ENCODE results near the gene CCDC30. TPM values are rescaled to one million over a fixed set of nuclear protein-coding genes. Genes with fewer than 3 reads are reported as not detected.
A peak's percentile ranks its signal among the peaks of the same experiment; 100 is the strongest.

The CCDC30 gene
- total and polyA plus RNA-seq, 2 experiments from 2014 or later: 0.65 to 1.6 TPM

GRCh38 chr1:42477775-42478174, 14.7 kb downstream of the CCDC30 start:
- WGBS, 2 experiments (ENCODE audit: low coverage in 1 of 2, low lambda C conversion rate in 2 of 2, missing lambda C conversion rate in 2 of 2): 81 to 84% methylated on average over 3 of the region's 3 CpGs
- no peaks in the 10 kb centered on the region for H3K9me2 ChIP-seq (ENCODE audit: insufficient read depth)
- no peak overlapping the region for H3K4me3 ChIP-seq
- TF ChIP-seq EZH2phosphoT487 (IDR thresholded peaks at IDR 0.05; ENCODE audit: insufficient read depth, low read depth): no peak
- TF ChIP-seq EZH2 (IDR thresholded peaks at IDR 0.05; ENCODE audit: insufficient read depth, poor library complexity, severe bottlenecking): no peak
- H3K27ac ChIP-seq: no peak overlapping the region
- H3K4me2 ChIP-seq (ENCODE audit: unreplicated experiment): no peak overlapping the region
- no peaks in the 10 kb centered on the region for H3K4me1 ChIP-seq (ENCODE audit: insufficient read depth)
- no peaks in the 10 kb centered on the region for H3K79me2 ChIP-seq (ENCODE audit: insufficient read depth)
- no peaks in the 10 kb centered on the region for H3K36me3 ChIP-seq (ENCODE audit: low read depth)
- no peak overlapping the region for H3K9ac ChIP-seq
- no peaks in the 10 kb centered on the region for H3F3A ChIP-seq (ENCODE audit: insufficient read depth)
- in situ Hi-C loops (cut with MboI): no loop called here
- no peaks in the 10 kb centered on the region for H4K20me1 ChIP-seq (ENCODE audit: insufficient read depth)
- H2AFZ ChIP-seq: no peak overlapping the region
- no peak for DNase-seq
- H3K9me3 ChIP-seq (ENCODE audit: low read depth): no peaks in the 10 kb centered on the region
- H3K27me3 ChIP-seq (replicated peaks; ENCODE audit: insufficient read depth): no peaks in the 10 kb centered on the region

GRCh38 chr1:42479621-42480020, 16.5 kb downstream of the CCDC30 start:
- no peak overlapping the region for H3K4me2 ChIP-seq (ENCODE audit: unreplicated experiment)
- TF ChIP-seq EZH2 (IDR thresholded peaks at IDR 0.05; ENCODE audit: insufficient read depth, poor library complexity, severe bottlenecking): no peak
- no peak for TF ChIP-seq EZH2phosphoT487 (IDR thresholded peaks at IDR 0.05; ENCODE audit: insufficient read depth, low read depth)
- H3K36me3 ChIP-seq (ENCODE audit: low read depth): no peaks in the 10 kb centered on the region
- no peaks in the 10 kb centered on the region for H3K27me3 ChIP-seq (replicated peaks; ENCODE audit: insufficient read depth)
- 59 to 61% methylated on average over 4 of the region's 4 CpGs for WGBS, 2 experiments (ENCODE audit: low coverage in 1 of 2, low lambda C conversion rate in 2 of 2, missing lambda C conversion rate in 2 of 2)
- no peaks in the 10 kb centered on the region for H3K9me3 ChIP-seq (ENCODE audit: low read depth)
- no peak overlapping the region for H3K4me3 ChIP-seq
- H3K27ac ChIP-seq: no peak overlapping the region
- H3K9me2 ChIP-seq (ENCODE audit: insufficient read depth): no peaks in the 10 kb centered on the region
- H3K4me1 ChIP-seq (ENCODE audit: insufficient read depth): peaks cover 6% of the 10 kb centered on the region
- peak; percentile 45 for DNase-seq
- H3F3A ChIP-seq (ENCODE audit: insufficient read depth): peaks cover 7% of the 10 kb centered on the region; the same call in 1 of the 2 replicates
- H3K9ac ChIP-seq: no peak overlapping the region
- in situ Hi-C loops (cut with MboI): no loop called here
- H2AFZ ChIP-seq: no peak overlapping the region
- no peaks in the 10 kb centered on the region for H3K79me2 ChIP-seq (ENCODE audit: insufficient read depth)
- H4K20me1 ChIP-seq (ENCODE audit: insufficient read depth): no peaks in the 10 kb centered on the region

GRCh38 chr1:42480921-42481320, 17.8 kb downstream of the CCDC30 start:
- Histone ChIP-seq H3K36me3 (ENCODE audit: low read depth) (no peaks in the 10 kb centered on the region), H3K9ac (no peak overlapping the region), H3K27ac (no peak overlapping the region), H3K4me2 (ENCODE audit: unreplicated experiment) (no peak overlapping the region), H3F3A (ENCODE audit: insufficient read depth) (peaks cover 7% of the 10 kb centered on the region; the same call in 1 of the 2 replicates), H4K20me1 (ENCODE audit: insufficient read depth) (no peaks in the 10 kb centered on the region), H3K9me2 (ENCODE audit: insufficient read depth) (no peaks in the 10 kb centered on the region), H3K4me3 (no peak overlapping the region), H2AFZ (no peak overlapping the region), H3K9me3 (ENCODE audit: low read depth) (no peaks in the 10 kb centered on the region), H3K79me2 (ENCODE audit: insufficient read depth) (no peaks in the 10 kb centered on the region), H3K27me3 (replicated peaks; ENCODE audit: insufficient read depth) (no peaks in the 10 kb centered on the region), H3K4me1 (ENCODE audit: insufficient read depth) (peaks cover 10% of the 10 kb centered on the region)
- TF ChIP-seq EZH2 (IDR thresholded peaks at IDR 0.05; ENCODE audit: insufficient read depth, poor library complexity, severe bottlenecking) (no peak), EZH2phosphoT487 (IDR thresholded peaks at IDR 0.05; ENCODE audit: insufficient read depth, low read depth) (no peak)
- WGBS, 2 experiments (ENCODE audit: low coverage in 1 of 2, low lambda C conversion rate in 2 of 2, missing lambda C conversion rate in 2 of 2): 93 to 100% methylated on average over 1 of the region's 1 CpG
- in situ Hi-C loops (cut with MboI): no loop called here
- peak; percentile 26 for DNase-seq

GRCh38 chr1:42482635-42483153, 19.6 kb downstream of the CCDC30 start:
- H3K9me3 ChIP-seq (ENCODE audit: low read depth): no peaks in the 10 kb centered on the region
- in situ Hi-C loops (cut with MboI): no loop called here
- no peaks in the 10 kb centered on the region for H3K9me2 ChIP-seq (ENCODE audit: insufficient read depth)
- H3F3A ChIP-seq (ENCODE audit: insufficient read depth): peaks cover 7% of the 10 kb centered on the region; the same call in 1 of the 2 replicates
- no peak overlapping the region for H3K4me2 ChIP-seq (ENCODE audit: unreplicated experiment)
- H3K4me1 ChIP-seq (ENCODE audit: insufficient read depth): peaks cover 10% of the 10 kb centered on the region
- DNase-seq: no peak
- H3K9ac ChIP-seq: no peak overlapping the region
- no peak overlapping the region for H2AFZ ChIP-seq
- H3K79me2 ChIP-seq (ENCODE audit: insufficient read depth): no peaks in the 10 kb centered on the region
- WGBS, 2 experiments (ENCODE audit: low coverage in 1 of 2, low lambda C conversion rate in 2 of 2, missing lambda C conversion rate in 2 of 2): 83 to 90% methylated on average over 2 of the region's 2 CpGs
- no peaks in the 10 kb centered on the region for H3K27me3 ChIP-seq (replicated peaks; ENCODE audit: insufficient read depth)
- no peaks in the 10 kb centered on the region for H3K36me3 ChIP-seq (ENCODE audit: low read depth)
- no peak overlapping the region for H3K27ac ChIP-seq
- TF ChIP-seq EZH2 (IDR thresholded peaks at IDR 0.05; ENCODE audit: insufficient read depth, poor library complexity, severe bottlenecking) (no peak), EZH2phosphoT487 (IDR thresholded peaks at IDR 0.05; ENCODE audit: insufficient read depth, low read depth) (no peak)
- H3K4me3 ChIP-seq: no peak overlapping the region
- no peaks in the 10 kb centered on the region for H4K20me1 ChIP-seq (ENCODE audit: insufficient read depth)
